ENCODE results near the gene NKIRAS1. TPM values are rescaled to one million over a fixed set of nuclear protein-coding genes. Genes with fewer than 3 reads are reported as not detected.

NKIRAS1 gene
- total and polyA plus RNA-seq, 2 donors (not counting 1 experiment from before 2014, with no cell fraction given): 1.6 to 4.7 TPM

- H2AFZ ChIP-seq (ENCODE audit: insufficient read depth, low read depth, low read length, poor library complexity, severe bottlenecking): no peak overlapping the region
- DNase-seq (no peak), ATAC-seq (ENCODE audit: low read depth) (no peak)
- Mint-ChIP-seq H3K27me3 (no peaks in the 10 kb centered on the region), H3K9me3 (ENCODE audit: insufficient read depth) (peaks cover 3% of the 10 kb centered on the region), H3K4me1 (peaks cover 64% of the 10 kb centered on the region), H3K27ac (no peak overlapping the region), H3K4me3 (no peak overlapping the region)
- no peak for TF ChIP-seq EZH2 (IDR thresholded peaks at IDR 0.05; ENCODE audit: borderline replicate concordance, insufficient read depth, low read depth, low read length, poor library complexity, severe bottlenecking)
- TF ChIP-seq CTCF (IDR thresholded peaks at IDR 0.05): no peak
- peaks cover 91% of the 10 kb centered on the region for H4K20me1 ChIP-seq (ENCODE audit: control insufficient read depth, insufficient read depth, low read length, poor library complexity, severe bottlenecking)
- peaks cover 2 to 16% of the 10 kb centered on the region in 2 experiments for H3K36me3 ChIP-seq (replicated peaks in 1 of 2; ENCODE audit: control extremely low read depth in 1 of 2, control insufficient read depth in 1 of 2, extremely low read depth in 1 of 2, insufficient read depth in 2 of 2, low read length in 1 of 2)
- peaks cover 0 to 5% (median 2%) of the 10 kb centered on the region in 3 donors for H3K9me3 ChIP-seq (ENCODE audit: control extremely low read depth in 1 of 3, control insufficient read depth in 2 of 3, insufficient read depth in 1 of 3, low read length in 2 of 3)
- H3K9ac ChIP-seq (ENCODE audit: low read length): no peak overlapping the region
- CTCF ChIA-PET: interaction anchor here (0.9 kb wide), 1 partner anchor 66 kb away, joined by 3 read pairs; no protein-coding TSS in a partner anchor
- no peak overlapping the region for H3K27ac ChIP-seq (ENCODE audit: low read length in 2 of 2)
- H3K4me1 ChIP-seq (ENCODE audit: control insufficient read depth in 2 of 2, insufficient read depth in 2 of 2, low read length in 2 of 2): peaks cover 47% of the 10 kb centered on the region in 2 donors
- intact Hi-C loops (cut with micrococcal nuclease): loop anchor here (10.0 kb wide), 1 partner anchor 1831 kb away; the partner anchor contains the start of gene NGLY1
- peaks cover 86% of the 10 kb centered on the region for H3K79me2 ChIP-seq (ENCODE audit: control insufficient read depth, insufficient read depth, low read length)
- H3K27me3 ChIP-seq (replicated peaks in 1 of 4; ENCODE audit: control extremely low read depth in 1 of 4, control insufficient read depth in 3 of 4, insufficient read depth in 4 of 4, low read length in 3 of 4): no peaks in the 10 kb centered on the region
- H3K4me3 ChIP-seq (ENCODE audit: control extremely low read depth in 1 of 5, extremely low read depth in 1 of 5, insufficient read depth in 1 of 5, low read depth in 2 of 5, low read length in 4 of 5): no peak overlapping the region
- POLR2A ChIA-PET: no interaction called here
- H3K4me2 ChIP-seq (replicated peaks; ENCODE audit: low read depth, low read length, poor library complexity, severe bottlenecking): no peak overlapping the region
- WGBS (ENCODE audit: insufficient coverage): no CpG with 5 or more reads among the region's 5 CpGs
Observed at GRCh38 chr3:23954144-23954543, 37.4 kb upstream of the NKIRAS1 start.

- no peak overlapping the region for H3K27ac ChIP-seq (ENCODE audit: low read length in 2 of 2)
- no peak for ATAC-seq (ENCODE audit: low read depth)
- CTCF ChIA-PET: interaction anchor here (0.6 to 0.9 kb wide), 5 partner anchors 65 to 1776 kb away, joined by 3 to 6 read pairs (median 3); no protein-coding TSS in a partner anchor
- WGBS (ENCODE audit: insufficient coverage): no CpG with 5 or more reads among the region's 1 CpG
- H2AFZ ChIP-seq (ENCODE audit: insufficient read depth, low read depth, low read length, poor library complexity, severe bottlenecking): no peak overlapping the region
- H3K79me2 ChIP-seq (ENCODE audit: control insufficient read depth, insufficient read depth, low read length): peaks cover 92% of the 10 kb centered on the region
- Mint-ChIP-seq H3K4me1 (peaks cover 65% of the 10 kb centered on the region), H3K9me3 (ENCODE audit: insufficient read depth) (peaks cover 3% of the 10 kb centered on the region), H3K27me3 (no peaks in the 10 kb centered on the region), H3K4me3 (peak overlapping the region; percentile 75), H3K27ac (peak overlapping the region; percentile 29)
- H3K9me3 ChIP-seq (ENCODE audit: control extremely low read depth in 1 of 3, control insufficient read depth in 2 of 3, insufficient read depth in 1 of 3, low read length in 2 of 3): peaks cover 0 to 5% (median 2%) of the 10 kb centered on the region in 3 donors
- no peak for DNase-seq
- H4K20me1 ChIP-seq (ENCODE audit: control insufficient read depth, insufficient read depth, low read length, poor library complexity, severe bottlenecking): peaks cover 91% of the 10 kb centered on the region
- no peak overlapping the region for H3K4me3 ChIP-seq (ENCODE audit: control extremely low read depth in 1 of 5, extremely low read depth in 1 of 5, insufficient read depth in 1 of 5, low read depth in 2 of 5, low read length in 4 of 5)
- H3K9ac ChIP-seq (ENCODE audit: low read length): no peak overlapping the region
- no peaks in the 10 kb centered on the region for H3K27me3 ChIP-seq (replicated peaks in 1 of 4; ENCODE audit: control extremely low read depth in 1 of 4, control insufficient read depth in 3 of 4, insufficient read depth in 4 of 4, low read length in 3 of 4)
- TF ChIP-seq EZH2 (IDR thresholded peaks at IDR 0.05; ENCODE audit: borderline replicate concordance, insufficient read depth, low read depth, low read length, poor library complexity, severe bottlenecking): no peak
- no peak for TF ChIP-seq CTCF (IDR thresholded peaks at IDR 0.05)
- peaks cover 47% of the 10 kb centered on the region in 2 donors for H3K4me1 ChIP-seq (ENCODE audit: control insufficient read depth in 2 of 2, insufficient read depth in 2 of 2, low read length in 2 of 2)
- peak overlapping the region; percentile 61 for H3K4me2 ChIP-seq (replicated peaks; ENCODE audit: low read depth, low read length, poor library complexity, severe bottlenecking)
- intact Hi-C loops (cut with micrococcal nuclease): loop anchor here (10.0 kb wide), 1 partner anchor 1831 kb away; the partner anchor contains the start of gene NGLY1
- POLR2A ChIA-PET: interaction anchor here (0.6 to 0.9 kb wide), 3 partner anchors 9 to 579 kb away, joined by 3 to 4 read pairs (median 4); partner anchors contain the start of genes NKIRAS1 and RPL15
- peaks cover 2 to 15% of the 10 kb centered on the region in 2 experiments for H3K36me3 ChIP-seq (replicated peaks in 1 of 2; ENCODE audit: control extremely low read depth in 1 of 2, control insufficient read depth in 1 of 2, extremely low read depth in 1 of 2, insufficient read depth in 2 of 2, low read length in 1 of 2)
Observed at GRCh38 chr3:23953523-23953922, 36.7 kb upstream of the NKIRAS1 start.

Measured in B cell (primary cell).